HEK293 (cell line): ENCODE results near the gene MAML2.

Experiments
- CTCF ChIA-PET: fragments of 350-600 bp; formaldehyde crosslinking; extraction: SDS; loops from one replicate; lab custom pipeline; 2021; ENCODE audit warnings: antibody characterized with exemption; lab: Yijun Ruan, JAX
- POLR2A ChIA-PET: fragments of 300-600 bp; formaldehyde crosslinking; extraction: SDS; loops from one replicate; lab custom pipeline; 2020; ENCODE audit warnings: antibody characterized with exemption, inconsistent platforms; lab: Yijun Ruan, JAX
- H3K27ac ChIP-seq: fragments of 200-500 bp; sonication (Bioruptor generic); 2 replicates; pipeline ENCODE4 v1.5.1; 2014; ENCODE audit warnings: low read depth, low read length, control low read depth, inconsistent platforms; ENCODE audit errors: extremely low read depth
- H3K36me3 ChIP-seq, 2 experiments: fragments of 200-500 bp in 1 of 2; sonication (Bioruptor generic) in 1 of 2; 1 replicate in 1 of 2; 2 replicates in 1 of 2; pipeline ENCODE4 v1.5.1; 2014 to 2017; ENCODE audit warnings: inconsistent platforms in 2 of 2, low read length in 2 of 2; ENCODE audit not compliant: control insufficient read depth in 2 of 2, insufficient read depth in 1 of 2
- H3K4me1 ChIP-seq: fragments of 200-500 bp; sonication (Bioruptor generic); 2 replicates; pipeline ENCODE4 v1.5.1; 2014; ENCODE audit warnings: mild to moderate bottlenecking, low read length, inconsistent platforms; ENCODE audit not compliant: control insufficient read depth, insufficient read depth
- H3K4me3 ChIP-seq: 2 replicates; pipeline ENCODE4 v1.5.1; 2011; ENCODE audit warnings: low read depth, mild to moderate bottlenecking, control low read depth, low read length, moderate library complexity
- H3K9me3 ChIP-seq: fragments of 200-500 bp; sonication (Bioruptor generic); 2 replicates; pipeline ENCODE4 v1.5.1; 2014; ENCODE audit warnings: low read depth, low read length, inconsistent platforms; ENCODE audit not compliant: control insufficient read depth, insufficient read depth
- GLI2 ChIP-seq: fragments of 450-650 bp; formaldehyde crosslinking; IDR thresholded peaks from 2 replicates; pipeline ENCODE4; 2017; ENCODE audit warnings: missing biosample characterization, missing genetic modification characterization, low read depth, borderline replicate concordance
- IKZF3 ChIP-seq: fragments of 450-650 bp; IDR thresholded peaks from 2 replicates; pipeline ENCODE4 v1.5.0; 2018; ENCODE audit warnings: missing biosample characterization, mild to moderate bottlenecking, missing genetic modification characterization, moderate library complexity
- KLF16 ChIP-seq: fragments of 450-650 bp; formaldehyde crosslinking; IDR thresholded peaks from 2 replicates; pipeline ENCODE4 v1.5.1; 2017; ENCODE audit warnings: missing biosample characterization, missing genetic modification characterization
- YY1 ChIP-seq: fragments of 450-650 bp; formaldehyde crosslinking; IDR thresholded peaks from 2 replicates; pipeline ENCODE4 v1.5.1; 2018; ENCODE audit warnings: missing biosample characterization, missing genetic modification characterization
- ZBTB1 ChIP-seq: fragments of 450-650 bp; formaldehyde crosslinking; IDR thresholded peaks from 2 replicates; pipeline ENCODE4 v1.5.1; 2016; ENCODE audit warnings: missing biosample characterization, missing genetic modification characterization
- ZBTB11 ChIP-seq: fragments of 450-650 bp; formaldehyde crosslinking; conservative IDR thresholded peaks from 2 replicates; pipeline ENCODE4 v1.5.1; 2016; ENCODE audit warnings: low read depth, missing biosample characterization, missing genetic modification characterization
- ZEB2 ChIP-seq: fragments of 450-650 bp; formaldehyde crosslinking; IDR thresholded peaks from 2 replicates; pipeline ENCODE4 v1.5.1; 2016; ENCODE audit warnings: missing biosample characterization, missing genetic modification characterization
- ZFHX2 ChIP-seq: fragments of 450-650 bp; formaldehyde crosslinking; conservative IDR thresholded peaks from 2 replicates; pipeline ENCODE4 v1.5.1; 2016; ENCODE audit warnings: missing biosample characterization, missing genetic modification characterization
- ZNF112 ChIP-seq: fragments of 450-650 bp; formaldehyde crosslinking; IDR thresholded peaks from 2 replicates; pipeline ENCODE4 v1.5.0; 2017; ENCODE audit warnings: missing biosample characterization, missing genetic modification characterization
- ZNF2 ChIP-seq: fragments of 450-650 bp; formaldehyde crosslinking; IDR thresholded peaks from 2 replicates; pipeline ENCODE4 v1.5.1; 2016; ENCODE audit warnings: missing biosample characterization, missing genetic modification characterization
- ZNF26 ChIP-seq: fragments of 450-650 bp; formaldehyde crosslinking; IDR thresholded peaks from 2 replicates; pipeline ENCODE4 v1.5.1; 2016; ENCODE audit warnings: missing biosample characterization, missing genetic modification characterization
- ZNF266 ChIP-seq: fragments of 450-650 bp; formaldehyde crosslinking; IDR thresholded peaks from 2 replicates; pipeline ENCODE4 v1.5.1; 2016; ENCODE audit warnings: missing biosample characterization, missing genetic modification characterization, low read depth
- ZNF514 ChIP-seq: fragments of 450-650 bp; formaldehyde crosslinking; IDR thresholded peaks from 2 replicates; pipeline ENCODE4 v1.5.1; 2016; ENCODE audit warnings: missing biosample characterization, missing genetic modification characterization
- ZNF585B ChIP-seq: fragments of 450-650 bp; formaldehyde crosslinking; IDR thresholded peaks from 2 replicates; pipeline ENCODE4 v1.5.1; 2016; ENCODE audit warnings: missing biosample characterization, missing genetic modification characterization
- ZNF768 ChIP-seq: fragments of 450-650 bp; formaldehyde crosslinking; IDR thresholded peaks from 2 replicates; pipeline ENCODE4 v1.5.1; 2018; ENCODE audit warnings: missing biosample characterization, mild to moderate bottlenecking, missing genetic modification characterization
- ZNF830 ChIP-seq: fragments of 450-650 bp; IDR thresholded peaks from 2 replicates; pipeline ENCODE4 v1.5.0; 2018; ENCODE audit warnings: missing biosample characterization, missing genetic modification characterization, low read depth, mild to moderate bottlenecking, moderate library complexity
- ZSCAN23 ChIP-seq: fragments of 450-650 bp; formaldehyde crosslinking; IDR thresholded peaks from 2 replicates; pipeline ENCODE4 v1.5.1; 2016; ENCODE audit warnings: missing biosample characterization, missing genetic modification characterization
- TF ChIP-seq, protein P1 (sequence below): fragments of 450-650 bp; formaldehyde crosslinking; IDR thresholded peaks from 2 replicates; pipeline ENCODE4 v1.5.1; 2016; ENCODE audit warnings: missing biosample characterization, missing genetic modification characterization
- TF ChIP-seq, protein P2 (sequence below): fragments of 450-650 bp; formaldehyde crosslinking; IDR thresholded peaks from 2 replicates; pipeline ENCODE4 v1.5.1; 2016; ENCODE audit warnings: missing biosample characterization, missing genetic modification characterization
- TF ChIP-seq, protein P3 (sequence below): fragments of 450-650 bp; formaldehyde crosslinking; IDR thresholded peaks from 2 replicates; pipeline ENCODE4 v1.5.1; 2017; ENCODE audit warnings: missing biosample characterization, mild to moderate bottlenecking, missing genetic modification characterization, moderate library complexity
- TF ChIP-seq, protein P4 (sequence below): IDR thresholded peaks from 2 replicates; pipeline ENCODE4 v1.6.1; 2011; ENCODE audit warnings: mild to moderate bottlenecking, low read depth, low read length, borderline replicate concordance

Gene MAML2

GRCh38 chr11:96301818-96302217 is 41.2 kb downstream of the MAML2 start:
- CTCF ChIA-PET: no interaction called here

DNA sequence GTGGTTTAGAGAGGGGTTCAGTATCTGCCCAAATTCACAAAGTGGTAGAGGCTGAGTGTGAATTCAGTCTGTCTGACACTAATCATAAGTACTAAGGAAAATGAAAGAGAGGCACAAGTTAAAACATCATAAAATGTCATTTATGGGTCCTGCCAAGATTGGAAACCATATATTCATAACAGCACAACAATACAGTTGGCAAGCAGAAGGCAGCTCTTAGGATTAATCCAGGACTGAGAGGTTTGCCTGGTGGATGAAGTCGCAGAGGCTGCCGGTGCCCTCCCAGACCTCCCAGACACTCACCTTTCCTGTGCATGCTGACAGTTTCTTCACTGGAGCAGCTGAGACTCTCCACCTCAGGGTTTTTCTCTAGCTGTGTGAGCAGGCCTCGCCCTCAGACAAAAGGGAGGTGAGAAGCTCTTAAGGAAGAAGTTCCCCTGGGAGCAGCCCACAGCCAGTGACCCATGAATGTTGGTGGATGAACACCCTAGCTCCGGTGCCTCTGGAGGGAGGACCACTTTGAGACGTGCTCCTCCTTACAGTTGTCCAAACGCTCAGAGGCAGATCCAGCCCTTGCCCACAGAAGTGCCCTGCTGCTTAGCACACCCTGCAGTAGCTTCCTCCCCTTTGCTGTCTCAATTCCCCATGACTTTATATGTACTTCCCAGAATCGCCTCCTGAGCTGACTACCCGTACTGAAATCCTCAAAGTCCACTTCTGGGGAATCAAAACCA is 43.7 kb downstream of the MAML2 start:
- Histone ChIP-seq H3K9me3 (no peaks in the 10 kb centered on the region), H3K36me3 (no peaks in the 10 kb centered on the region), H3K4me1 (no peaks in the 10 kb centered on the region), H3K27ac (no peak overlapping the region), H3K4me3 (no peak overlapping the region)
- CTCF ChIA-PET: interaction anchor here (0.9 kb wide), 1 partner anchor 43 kb away, joined by 4 read pairs; the partner anchor contains the start of gene MAML2
- POLR2A ChIA-PET: no interaction called here
- no peak for TF ChIP-seq ZNF266
- no peak for TF ChIP-seq IKZF3 (tag by site-specific recombination)
- no peak for TF ChIP-seq KLF16 (tag by site-specific recombination)
- TF ChIP-seq YY1 (tag by site-specific recombination): no peak
- TF ChIP-seq, protein P1, sequence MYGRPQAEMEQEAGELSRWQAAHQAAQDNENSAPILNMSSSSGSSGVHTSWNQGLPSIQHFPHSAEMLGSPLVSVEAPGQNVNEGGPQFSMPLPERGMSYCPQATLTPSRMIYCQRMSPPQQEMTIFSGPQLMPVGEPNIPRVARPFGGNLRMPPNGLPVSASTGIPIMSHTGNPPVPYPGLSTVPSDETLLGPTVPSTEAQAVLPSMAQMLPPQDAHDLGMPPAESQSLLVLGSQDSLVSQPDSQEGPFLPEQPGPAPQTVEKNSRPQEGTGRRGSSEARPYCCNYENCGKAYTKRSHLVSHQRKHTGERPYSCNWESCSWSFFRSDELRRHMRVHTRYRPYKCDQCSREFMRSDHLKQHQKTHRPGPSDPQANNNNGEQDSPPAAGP: peak; percentile 75; the same call in 1 of the 2 replicates

More at GRCh38 chr11:96301818-96302217, 41.2 kb downstream of the MAML2 start:
- Histone ChIP-seq H3K4me3 (no peak overlapping the region), H3K9me3 (no peaks in the 10 kb centered on the region), H3K4me1 (peaks cover 6% of the 10 kb centered on the region; the same call in 1 of the 2 replicates), H3K27ac (no peak overlapping the region), H3K36me3 (no peaks in the 10 kb centered on the region)
- TF ChIP-seq ZNF26: peak; percentile 82
- TF ChIP-seq ZNF514: no peak
- no peak for TF ChIP-seq ZBTB1 (tag by site-specific recombination)
- POLR2A ChIA-PET: no interaction called here

DNA sequence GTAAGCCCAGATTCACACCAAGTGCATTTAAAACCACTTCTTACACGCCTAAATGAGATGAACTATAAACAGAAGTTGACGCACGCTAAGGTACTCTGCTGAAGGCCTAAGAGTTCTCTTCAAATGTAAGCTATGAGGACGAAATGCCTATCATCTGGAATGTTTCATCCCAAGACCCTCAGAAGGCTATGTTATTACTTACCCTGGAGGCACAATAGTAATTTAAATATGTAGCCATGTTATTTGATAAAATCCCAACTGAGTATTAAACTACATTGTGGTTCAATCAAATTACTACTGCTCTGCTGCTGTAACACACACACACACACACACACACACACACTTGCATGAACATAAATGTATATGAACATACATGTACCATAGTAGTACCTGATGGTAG is 47.6 kb downstream of the MAML2 start:
- Histone ChIP-seq H3K4me3 (no peak overlapping the region), H3K4me1 (no peaks in the 10 kb centered on the region), H3K27ac (no peak overlapping the region), H3K9me3 (no peaks in the 10 kb centered on the region), H3K36me3 (no peaks in the 10 kb centered on the region)
- ChIA-PET CTCF (interaction anchor here (0.7 to 1.3 kb wide), 2 partner anchors 9 to 1659 kb away, joined by 4 to 5 read pairs; no protein-coding TSS in a partner anchor), POLR2A (no interaction called here)
- TF ChIP-seq ZSCAN23 (tag by site-specific recombination) (no peak), ZNF112 (tag by site-specific recombination) (no peak), ZNF768 (tag by site-specific recombination) (no peak), ZNF2 (tag by site-specific recombination) (no peak), ZNF585B (no peak), ZNF830 (tag by site-specific recombination) (no peak), ZNF514 (no peak), ZFHX2 (tag by site-specific recombination) (no peak), ZEB2 (tag by site-specific recombination) (no peak), ZBTB11 (tag by site-specific recombination) (no peak), GLI2 (tag by site-specific recombination) (no peak)
- TF ChIP-seq, protein P2, sequence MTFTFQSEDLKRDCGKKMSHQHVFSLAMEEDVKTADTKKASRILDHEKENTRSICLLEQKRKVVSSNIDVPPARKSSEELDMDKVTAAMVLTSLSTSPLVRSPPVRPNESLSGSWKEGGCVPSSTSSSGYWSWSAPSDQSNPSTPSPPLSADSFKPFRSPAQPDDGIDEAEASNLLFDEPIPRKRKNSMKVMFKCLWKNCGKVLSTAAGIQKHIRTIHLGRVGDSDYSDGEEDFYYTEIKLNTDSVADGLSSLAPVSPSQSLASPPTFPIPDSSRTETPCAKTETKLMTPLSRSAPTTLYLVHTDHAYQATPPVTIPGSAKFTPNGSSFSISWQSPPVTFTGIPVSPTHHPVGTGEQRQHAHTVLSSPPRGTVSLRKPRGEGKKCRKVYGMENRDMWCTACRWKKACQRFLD (tag by site-specific recombination): no peak
- TF ChIP-seq, protein P3, sequence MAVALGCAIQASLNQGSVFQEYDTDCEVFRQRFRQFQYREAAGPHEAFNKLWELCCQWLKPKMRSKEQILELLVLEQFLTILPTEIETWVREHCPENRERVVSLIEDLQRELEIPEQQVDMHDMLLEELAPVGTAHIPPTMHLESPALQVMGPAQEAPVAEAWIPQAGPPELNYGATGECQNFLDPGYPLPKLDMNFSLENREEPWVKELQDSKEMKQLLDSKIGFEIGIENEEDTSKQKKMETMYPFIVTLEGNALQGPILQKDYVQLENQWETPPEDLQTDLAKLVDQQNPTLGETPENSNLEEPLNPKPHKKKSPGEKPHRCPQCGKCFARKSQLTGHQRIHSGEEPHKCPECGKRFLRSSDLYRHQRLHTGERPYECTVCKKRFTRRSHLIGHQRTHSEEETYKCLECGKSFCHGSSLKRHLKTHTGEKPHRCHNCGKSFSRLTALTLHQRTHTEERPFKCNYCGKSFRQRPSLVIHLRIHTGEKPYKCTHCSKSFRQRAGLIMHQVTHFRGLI (tag by site-specific recombination): no peak
- TF ChIP-seq, protein P4, sequence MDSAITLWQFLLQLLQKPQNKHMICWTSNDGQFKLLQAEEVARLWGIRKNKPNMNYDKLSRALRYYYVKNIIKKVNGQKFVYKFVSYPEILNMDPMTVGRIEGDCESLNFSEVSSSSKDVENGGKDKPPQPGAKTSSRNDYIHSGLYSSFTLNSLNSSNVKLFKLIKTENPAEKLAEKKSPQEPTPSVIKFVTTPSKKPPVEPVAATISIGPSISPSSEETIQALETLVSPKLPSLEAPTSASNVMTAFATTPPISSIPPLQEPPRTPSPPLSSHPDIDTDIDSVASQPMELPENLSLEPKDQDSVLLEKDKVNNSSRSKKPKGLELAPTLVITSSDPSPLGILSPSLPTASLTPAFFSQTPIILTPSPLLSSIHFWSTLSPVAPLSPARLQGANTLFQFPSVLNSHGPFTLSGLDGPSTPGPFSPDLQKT: no peak
